Stomach (tissue), 9 donors: ENCODE measurements around the gene FBN2. TPM values are rescaled to one million over a fixed set of nuclear protein-coding genes. Genes with fewer than 3 reads are reported as not detected.

Source experiments
- DNase-seq, 2 donors: peaks; one replicate each; pipeline versions ENCODE4 v3.0.0 to v3.0.0-alpha.2; 2013 to 2019
- H3K27ac ChIP-seq, 5 donors: fragments of 200-600 bp in 4 of 5; sonication (generic) in 4 of 5; one replicate each; pipeline ENCODE4 v1.5.1; 2013 to 2019; ENCODE audit warnings: mild to moderate bottlenecking in 1 of 5, moderate library complexity in 1 of 5
- H3K27me3 ChIP-seq, 3 donors: fragments of 200-600 bp; sonication (generic); one replicate each; pipeline ENCODE4 v1.5.1; 2017 to 2019; ENCODE audit warnings: mixed run types in 1 of 3
- H3K36me3 ChIP-seq, 4 donors: fragments of 200-600 bp; sonication (generic); 1 replicate in 3 of 4; 2 replicates in 1 of 4; pipeline ENCODE4 v1.5.1; 2016 to 2019
- H3K4me1 ChIP-seq, 4 donors: fragments of 200-600 bp; sonication (generic); one replicate each; pipeline ENCODE4 v1.5.1; 2016 to 2019
- H3K4me3 ChIP-seq, 4 donors: fragments of 200-600 bp; sonication (generic) in 3 of 4; one replicate each; pipeline ENCODE4 v1.5.1; 2016 to 2019; ENCODE audit warnings: mild to moderate bottlenecking in 1 of 4
- H3K9me3 ChIP-seq, 4 donors: fragments of 200-600 bp; sonication (generic); one replicate each; pipeline ENCODE4 v1.5.1; 2016 to 2019
- CTCF ChIP-seq, 7 experiments: fragments of 450-650 bp in 4 of 7; fragments of 200-600 bp in 3 of 7; sonication (generic) in 3 of 7; IDR thresholded peaks; one replicate each; pipeline ENCODE4 v1.5.1; 2016 to 2019; ENCODE audit warnings: antibody characterized with exemption in 7 of 7, control low read depth in 2 of 7, mild to moderate bottlenecking in 1 of 7
- EP300 ChIP-seq: sonication (generic); formaldehyde crosslinking; IDR thresholded peaks from one replicate; pipeline ENCODE4 v1.6.1; 2017; ENCODE audit warnings: antibody characterized with exemption
- POLR2A ChIP-seq, 4 donors: fragments of 450-650 bp; IDR thresholded peaks; one replicate each; pipeline ENCODE4 v1.6.1; 2016; ENCODE audit warnings: antibody characterized with exemption in 4 of 4, control low read depth in 2 of 4, mild to moderate bottlenecking in 1 of 4, moderate library complexity in 1 of 4
- POLR2AphosphoS5 ChIP-seq, 3 donors: sonication (generic); formaldehyde crosslinking; IDR thresholded peaks; one replicate each; pipeline ENCODE4 v1.6.1; 2016; ENCODE audit warnings: antibody characterized with exemption in 3 of 3
- WGBS, 5 donors: extraction: QIAGEN DNeasy Blood & Tissue Kit in 3 of 5; methylation state at CpG; one replicate each; pipeline versions ENCODE4 v1.1.5 to v1.1.7; 2013 to 2018; 5-methylcytosine and 5-hydroxymethylcytosine counted together
- intact Hi-C: fragments of 100-400 bp; cut with DNase I; formaldehyde crosslinking; loops from one replicate; pipeline ENCODE4 v1.15.1; 2023; ENCODE audit warnings: low total_unique reads
- polyA plus RNA-seq, 3 donors: library from polyadenylated mRNA; stranded (reverse); fragments of 200-250 nt; gene quantifications; one replicate each; pipeline ENCODE4 v1.2.3, GENCODE V29; 2013
- total RNA-seq, 5 donors: library from RNA; depleted of rRNA; stranded (reverse); fragments of >200 nt; gene quantifications; one replicate each; pipeline versions ENCODE4 v1.1.0 to v1.2.3, GENCODE V29; 2014 to 2016
- donor health status: healthy with polysubstance abuse.
- donor health status: Bipolar disorder and iron deficiency.
- donor health status: healthy.

Gene FBN2
- total and polyA plus RNA-seq, 8 donors, result under 0.01 to 42.8 (median 1.9) TPM

- H3K4me3 ChIP-seq, result no peak overlapping the region
- WGBS, 5 donors, result 61 to 72% (median 66%) methylated on average over 6 of the region's 6 CpGs
- H3K36me3 ChIP-seq, result no peaks in the 10 kb centered on the region
- H3K27me3 ChIP-seq, result no peaks in the 10 kb centered on the region
- no peaks in the 10 kb centered on the region for H3K9me3 ChIP-seq
- no peak overlapping the region for H3K27ac ChIP-seq
- intact Hi-C loops, result no loop called here
- DNase-seq, result no peak
- no peaks in the 10 kb centered on the region for H3K4me1 ChIP-seq
- TF ChIP-seq CTCF (IDR thresholded peaks at IDR 0.05), result no peak
- TF ChIP-seq POLR2A (IDR thresholded peaks at IDR 0.05), result no peak
- TF ChIP-seq POLR2AphosphoS5 (IDR thresholded peaks at IDR 0.05), result no peak
- no peak for TF ChIP-seq EP300
These were observed 266.1 kb downstream of the FBN2 start for GRCh38 chr5:128271859-128272464.

GRCh38 chr5:128271071-128271470, 267.0 kb downstream of the FBN2 start:
- no peaks in the 10 kb centered on the region for H3K4me1 ChIP-seq
- DNase-seq, result no peak
- H3K4me3 ChIP-seq, result no peak overlapping the region
- no peaks in the 10 kb centered on the region for H3K9me3 ChIP-seq
- H3K27me3 ChIP-seq, result no peaks in the 10 kb centered on the region
- WGBS, 5 donors, result 68 to 79% (median 73%) methylated on average over 3 of the region's 3 CpGs
- H3K27ac ChIP-seq, result no peak overlapping the region
- TF ChIP-seq POLR2A (IDR thresholded peaks at IDR 0.05) (no peak), EP300 (no peak), POLR2AphosphoS5 (IDR thresholded peaks at IDR 0.05) (no peak), CTCF (IDR thresholded peaks at IDR 0.05) (no peak)
- intact Hi-C loops, result no loop called here
- no peaks in the 10 kb centered on the region for H3K36me3 ChIP-seq

- Histone ChIP-seq H3K4me3 (no peak overlapping the region), H3K27ac (no peak overlapping the region), H3K36me3 (no peaks in the 10 kb centered on the region), H3K27me3 (no peaks in the 10 kb centered on the region), H3K4me1 (no peaks in the 10 kb centered on the region), H3K9me3 (no peaks in the 10 kb centered on the region)
- TF ChIP-seq POLR2A (IDR thresholded peaks at IDR 0.05), result no peak
- no peak for TF ChIP-seq CTCF (IDR thresholded peaks at IDR 0.05)
- TF ChIP-seq POLR2AphosphoS5 (IDR thresholded peaks at IDR 0.05), result no peak
- TF ChIP-seq EP300, result no peak
- intact Hi-C loops, result no loop called here
- 68 to 83% (median 76%) methylated on average over 3 of the region's 3 CpGs for WGBS, 5 donors
- DNase-seq, result peak in 1 of 2 donors; percentile 37
These were observed 273.3 kb downstream of the FBN2 start for GRCh38 chr5:128264564-128265360.

GRCh38 chr5:128263357-128263756, 274.7 kb downstream of the FBN2 start:
- TF ChIP-seq EP300 (no peak), CTCF (IDR thresholded peaks at IDR 0.05) (no peak), POLR2AphosphoS5 (IDR thresholded peaks at IDR 0.05) (no peak), POLR2A (IDR thresholded peaks at IDR 0.05) (no peak)
- no peaks in the 10 kb centered on the region for H3K4me1 ChIP-seq
- DNase-seq, result no peak
- no peaks in the 10 kb centered on the region for H3K9me3 ChIP-seq
- no peaks in the 10 kb centered on the region for H3K27me3 ChIP-seq
- H3K27ac ChIP-seq, result no peak overlapping the region
- intact Hi-C loops, result no loop called here
- H3K36me3 ChIP-seq, result no peaks in the 10 kb centered on the region
- H3K4me3 ChIP-seq, result no peak overlapping the region
- 73 to 84% (median 80%) methylated on average over 11 to 12 of the region's 12 CpGs for WGBS, 5 donors
